Testis (tissue), 2 donors: Measurements from ENCODE around the gene RELA.

ENCODE experiments used
- CTCF ChIP-seq, 3 experiments: fragments of 450-650 bp in 2 of 3; fragments of 200-600 bp in 1 of 3; sonication (generic) in 1 of 3; IDR thresholded peaks; one replicate each; pipeline ENCODE4 v1.5.1; 2016 to 2019; ENCODE audit warnings: antibody characterized with exemption in 3 of 3, mild to moderate bottlenecking in 2 of 3, moderate library complexity in 1 of 3
- POLR2A ChIP-seq: fragments of 450-650 bp; IDR thresholded peaks from one replicate; pipeline ENCODE4 v1.6.1; 2017; ENCODE audit warnings: antibody characterized with exemption, mild to moderate bottlenecking, moderate library complexity

- no peak for TF ChIP-seq CTCF (IDR thresholded peaks at IDR 0.05)
- TF ChIP-seq POLR2A = no peak
Measured at GRCh38 chr11:65607614-65608426, 54.9 kb downstream of the RELA start.
